NCI-H345 (cell line): ENCODE measurements around the gene TLCD2.
"Not testable (repeated sequence)": the region's sequence is repeated elsewhere in the genome, so short reads cannot be mapped to it uniquely, and the experiment has no call there.

Source experiments
- DNase-seq: peaks from one replicate; lab custom pipeline; 2025; lab: John Stamatoyannopoulos, UW

The TLCD2 gene, protein sequence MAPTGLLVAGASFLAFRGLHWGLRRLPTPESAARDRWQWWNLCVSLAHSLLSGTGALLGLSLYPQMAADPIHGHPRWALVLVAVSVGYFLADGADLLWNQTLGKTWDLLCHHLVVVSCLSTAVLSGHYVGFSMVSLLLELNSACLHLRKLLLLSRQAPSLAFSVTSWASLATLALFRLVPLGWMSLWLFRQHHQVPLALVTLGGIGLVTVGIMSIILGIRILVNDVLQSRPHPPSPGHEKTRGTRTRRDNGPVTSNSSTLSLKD

DNA sequence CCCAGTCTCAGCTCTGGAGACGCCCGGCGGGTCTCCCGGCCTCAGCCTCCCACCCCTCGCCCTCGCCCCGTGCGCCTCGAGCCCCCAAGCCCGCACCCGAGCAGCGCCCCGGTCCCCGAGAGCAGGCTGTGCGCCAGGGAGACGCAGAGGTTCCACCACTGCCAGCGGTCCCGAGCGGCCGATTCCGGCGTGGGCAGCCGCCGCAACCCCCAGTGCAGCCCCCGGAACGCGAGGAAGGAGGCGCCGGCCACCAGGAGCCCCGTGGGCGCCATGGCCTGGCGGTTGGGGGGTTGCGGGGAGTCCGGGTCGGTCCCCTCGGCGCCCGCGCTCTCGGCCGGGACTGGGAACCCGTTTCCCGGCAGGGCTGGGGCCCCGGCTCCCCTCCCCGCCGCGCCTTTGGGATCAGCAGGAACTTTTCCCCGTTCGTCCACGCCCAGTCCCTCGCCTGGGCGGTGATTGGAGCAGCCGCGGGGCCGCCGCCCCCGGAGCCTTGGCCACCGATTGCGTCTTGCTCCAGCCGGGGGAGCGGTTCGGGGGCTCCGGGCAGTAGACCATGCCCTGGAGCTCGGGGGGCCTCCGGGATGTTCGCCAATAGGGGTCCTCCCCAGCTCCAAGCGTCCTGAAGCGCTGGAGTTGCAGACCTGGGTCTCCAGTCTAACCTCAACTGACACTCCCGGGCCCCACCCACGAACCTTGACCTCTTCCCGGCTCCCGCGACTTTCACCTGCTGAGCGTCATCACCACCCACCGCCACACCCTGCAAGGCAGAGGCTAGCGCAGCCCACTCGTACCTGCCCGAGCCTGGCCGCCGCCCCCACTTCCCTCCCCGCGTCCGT is at the start of gene TLCD2:
TSS of gene TLCD2 (minus strand) at position 407 of the 836 bp plus-strand sequence. CDS start at position 272, 135 bp downstream.
- peak; percentile 15 for DNase-seq

DNA sequence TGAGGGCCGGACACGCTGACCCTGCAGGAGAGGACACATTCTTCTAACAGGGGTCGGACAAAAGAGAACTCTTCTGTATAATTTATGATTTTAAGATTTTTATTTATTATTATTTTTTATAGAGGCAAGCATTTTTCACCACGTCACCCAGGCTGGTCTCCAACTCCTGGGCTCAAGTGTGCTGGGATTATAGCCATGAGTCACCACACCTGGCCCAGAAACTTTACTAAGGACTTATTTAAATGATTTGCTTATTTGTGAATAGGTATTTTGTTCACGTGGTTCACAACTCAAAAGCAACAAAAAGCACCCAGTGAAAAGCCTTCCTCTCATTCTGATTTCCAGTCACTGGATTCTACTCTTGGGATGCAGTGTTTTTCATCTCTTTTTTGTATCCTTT is 49.4 kb upstream of the TLCD2 start:
- no peak for DNase-seq

DNA sequence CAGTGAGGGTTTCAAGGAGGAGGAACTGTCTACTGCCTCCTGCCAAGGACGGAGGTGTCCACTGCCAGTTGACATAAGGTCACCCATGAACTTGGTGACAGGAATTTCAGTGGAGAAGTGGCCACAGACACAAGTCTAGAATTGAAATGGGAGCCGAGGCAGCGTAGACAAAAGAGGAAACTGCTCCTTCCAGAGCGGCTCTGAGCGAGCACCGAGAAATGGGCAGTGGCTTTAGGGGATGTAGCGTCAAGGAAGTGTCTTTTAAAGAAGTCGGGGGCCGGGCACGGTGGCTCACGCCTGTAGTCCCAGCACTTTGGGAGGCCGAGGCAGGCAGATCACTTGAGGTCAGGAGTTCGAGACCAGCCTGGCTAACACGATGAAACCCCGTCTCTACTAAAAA is 48.6 kb upstream of the TLCD2 start:
- DNase-seq = no peak

DNA sequence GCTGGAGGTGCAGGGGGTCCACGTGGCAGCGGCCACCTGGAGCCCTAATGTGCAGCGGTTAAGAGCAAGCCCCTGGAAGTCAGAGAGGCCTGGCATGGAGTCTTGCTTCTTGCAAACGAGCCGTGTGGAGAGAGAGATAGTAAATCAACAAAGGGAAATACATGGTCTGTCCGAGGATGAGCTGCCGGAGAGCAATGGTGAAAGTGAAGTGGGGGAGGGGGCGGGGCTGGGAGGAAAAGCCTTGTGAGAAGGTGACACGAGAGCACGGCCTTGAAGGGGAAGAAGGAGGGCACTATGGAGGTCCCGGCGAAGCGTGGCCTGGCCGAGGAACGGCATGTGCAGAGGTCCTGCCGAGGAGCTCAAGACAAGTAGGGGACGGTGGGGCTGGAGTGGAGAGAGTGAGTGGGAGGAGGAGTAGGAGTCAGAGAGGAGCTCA is 45.7 kb upstream of the TLCD2 start:
- no peak for DNase-seq

DNA sequence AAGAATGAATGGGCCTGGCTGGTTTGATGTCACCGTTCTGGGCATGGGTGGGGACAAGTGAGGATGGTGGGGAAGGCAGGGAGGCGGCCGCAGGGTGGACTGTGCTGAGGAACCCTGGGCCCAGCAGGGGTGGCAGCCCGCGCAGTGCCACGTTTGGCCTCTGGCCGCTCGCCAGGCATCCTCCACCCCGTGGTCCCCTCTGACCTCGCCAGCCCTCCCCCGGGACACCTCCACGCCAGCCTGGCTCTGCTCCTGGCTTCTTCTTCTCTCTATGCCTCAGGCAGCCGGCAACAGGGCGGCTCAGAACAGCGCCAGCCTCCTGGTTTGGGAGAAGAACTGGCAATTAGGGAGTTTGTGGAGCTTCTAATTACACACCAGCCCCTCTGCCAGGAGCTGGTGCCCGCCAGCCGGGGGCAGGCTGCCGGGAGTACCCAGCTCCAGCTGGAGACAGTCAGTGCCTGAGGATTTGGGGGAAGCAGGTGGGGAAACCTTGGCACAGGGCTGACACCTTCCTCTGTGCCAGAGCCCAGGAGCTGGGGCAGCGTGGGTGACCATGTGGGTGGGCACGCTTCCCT is 45.2 kb upstream of the TLCD2 start:
- DNase-seq = no peak

DNA sequence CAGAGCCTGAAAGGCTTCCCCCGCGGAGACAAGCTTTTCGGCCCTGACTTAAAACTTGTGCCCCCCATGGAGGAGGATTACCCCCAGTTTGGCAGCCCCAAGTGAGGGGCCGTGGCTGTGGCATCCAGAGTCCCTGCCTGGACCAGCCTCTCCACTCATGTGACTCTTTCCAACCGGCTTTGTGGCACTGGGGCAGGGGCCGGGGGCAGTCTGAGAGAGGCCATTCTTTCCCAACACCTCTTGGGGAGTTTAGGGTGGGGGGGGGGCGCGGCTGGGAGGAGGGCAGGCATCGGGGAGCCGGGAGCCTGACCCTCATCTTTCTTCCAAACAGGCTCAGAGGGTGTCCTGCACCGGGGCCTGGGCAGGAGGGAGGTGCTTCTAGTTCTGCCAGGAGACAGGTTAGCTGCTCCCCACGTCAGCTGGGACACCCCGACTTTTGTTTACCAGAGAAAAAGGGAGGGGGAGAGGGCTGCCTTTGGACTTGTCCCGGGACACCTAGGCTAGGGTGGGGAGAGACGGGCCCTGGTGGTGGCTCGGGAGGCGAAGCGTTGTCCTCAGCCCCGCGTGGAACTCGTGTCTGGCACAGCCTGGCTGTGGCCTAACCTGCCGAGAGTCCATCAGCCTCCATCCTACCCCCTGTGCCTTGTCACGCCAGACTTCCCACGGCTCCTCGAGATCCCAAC is 44.4 kb upstream of the TLCD2 start:
- no peak for DNase-seq

DNA sequence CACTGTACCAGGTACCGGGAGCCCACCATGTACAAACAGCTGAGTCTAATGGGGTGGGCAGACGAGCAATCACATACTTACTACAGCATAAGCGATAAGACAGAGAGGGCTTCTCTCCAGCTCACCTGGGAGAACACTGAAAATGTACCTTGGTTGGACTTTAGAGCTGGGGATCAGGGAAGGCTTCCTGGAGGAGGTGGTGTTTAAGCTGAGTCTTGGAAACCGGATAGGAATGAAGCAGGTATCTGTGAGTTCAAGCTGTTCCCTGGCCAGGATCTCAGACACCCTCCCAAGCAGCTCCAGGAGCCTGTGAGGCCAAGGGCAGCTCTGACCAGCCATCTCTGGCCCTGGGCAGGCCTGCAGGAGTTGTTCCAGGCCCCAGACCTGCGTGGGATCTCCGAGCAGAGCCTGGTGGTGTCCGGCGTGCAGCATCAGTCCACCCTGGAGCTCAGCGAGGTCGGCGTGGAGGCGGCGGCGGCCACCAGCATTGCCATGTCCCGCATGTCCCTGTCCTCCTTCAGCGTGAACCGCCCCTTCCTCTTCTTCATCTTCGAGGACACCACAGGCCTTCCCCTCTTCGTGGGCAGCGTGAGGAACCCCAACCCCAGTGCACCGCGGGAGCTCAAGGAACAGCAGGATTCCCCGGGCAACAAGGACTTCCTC is 43.7 kb upstream of the TLCD2 start:
- no peak for DNase-seq

DNA sequence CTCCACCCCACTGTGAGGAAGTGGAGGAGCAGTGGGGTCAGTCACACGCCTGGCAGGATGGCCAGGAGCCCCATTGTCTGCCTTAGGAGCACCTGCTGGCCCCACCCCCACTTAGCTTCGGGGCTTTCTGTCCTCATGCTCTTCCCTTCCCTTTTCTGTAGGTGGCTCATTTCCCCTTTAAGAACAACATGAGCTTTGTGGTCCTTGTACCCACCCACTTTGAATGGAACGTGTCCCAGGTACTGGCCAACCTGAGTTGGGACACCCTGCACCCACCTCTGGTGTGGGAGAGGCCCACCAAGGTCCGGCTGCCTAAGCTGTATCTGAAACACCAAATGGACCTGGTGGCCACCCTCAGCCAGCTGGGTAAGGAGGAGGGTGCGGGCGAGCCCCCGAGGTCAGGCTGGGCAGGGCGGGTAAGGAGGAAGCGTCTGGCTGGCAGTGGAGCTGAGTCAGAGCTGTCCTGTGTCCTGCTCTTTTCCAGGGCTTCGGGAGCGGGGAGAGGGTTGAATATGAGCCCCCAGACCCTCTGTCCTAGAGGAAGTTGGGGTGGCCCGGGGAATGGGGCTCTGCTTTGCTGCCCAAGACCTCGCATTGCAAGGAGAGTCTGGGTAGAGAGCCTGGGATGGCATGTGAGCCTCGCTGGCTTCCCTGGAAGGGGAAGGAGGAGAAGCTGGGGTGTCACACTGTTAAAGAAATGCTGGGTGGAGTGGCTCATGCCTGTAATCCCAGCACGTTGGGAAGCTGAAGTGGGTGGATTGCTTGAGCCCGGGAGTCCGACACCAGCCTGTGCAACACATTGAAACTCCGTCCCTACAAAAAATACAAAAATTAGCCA is 42.5 kb upstream of the TLCD2 start:
- DNase-seq = no peak

DNA sequence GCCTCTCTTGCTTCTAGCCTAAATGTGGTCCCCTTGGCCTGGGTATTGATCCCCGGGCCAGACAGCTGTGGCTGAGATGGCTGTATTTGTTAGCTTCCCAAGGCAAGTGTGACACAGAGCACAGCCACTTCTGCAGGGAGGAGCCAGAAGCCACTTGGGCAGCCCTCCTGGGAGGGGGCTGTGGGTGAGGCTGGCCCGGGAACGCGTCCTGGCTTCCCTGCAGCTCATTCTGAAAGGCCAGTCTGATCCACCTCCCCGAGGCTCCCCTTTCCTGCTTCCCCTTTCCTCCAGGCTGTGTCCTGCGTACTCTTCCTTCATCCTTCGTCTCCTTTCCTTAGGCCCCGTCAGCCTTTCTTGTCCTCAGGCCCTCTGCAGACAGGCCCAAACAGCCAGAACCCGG is 40.5 kb upstream of the TLCD2 start:
- no peak for DNase-seq

DNA sequence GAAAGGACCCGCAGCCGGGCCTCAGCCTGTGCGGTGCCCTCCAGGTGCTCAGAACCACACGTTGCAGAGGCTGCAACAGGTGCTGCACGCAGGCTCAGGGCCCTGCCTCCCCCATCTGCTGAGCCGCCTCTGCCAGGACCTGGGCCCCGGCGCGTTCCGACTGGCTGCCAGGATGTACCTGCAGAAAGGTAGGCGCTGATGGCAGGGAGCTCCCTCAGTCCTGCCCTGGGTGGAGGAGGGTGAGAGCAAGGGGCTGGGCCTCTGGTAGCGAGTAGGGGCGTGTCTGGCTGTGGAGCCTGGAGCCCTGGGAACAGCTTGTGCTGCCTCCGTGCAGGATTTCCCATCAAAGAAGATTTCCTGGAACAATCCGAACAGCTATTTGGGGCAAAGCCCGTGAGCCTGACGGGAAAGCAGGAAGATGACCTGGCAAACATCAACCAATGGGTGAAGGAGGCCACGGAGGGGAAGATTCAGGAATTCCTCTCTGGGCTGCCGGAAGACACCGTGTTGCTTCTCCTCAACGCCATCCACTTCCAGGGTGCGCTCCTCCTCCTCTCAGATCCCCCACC is 36.9 kb upstream of the TLCD2 start:
- no peak for DNase-seq

DNA sequence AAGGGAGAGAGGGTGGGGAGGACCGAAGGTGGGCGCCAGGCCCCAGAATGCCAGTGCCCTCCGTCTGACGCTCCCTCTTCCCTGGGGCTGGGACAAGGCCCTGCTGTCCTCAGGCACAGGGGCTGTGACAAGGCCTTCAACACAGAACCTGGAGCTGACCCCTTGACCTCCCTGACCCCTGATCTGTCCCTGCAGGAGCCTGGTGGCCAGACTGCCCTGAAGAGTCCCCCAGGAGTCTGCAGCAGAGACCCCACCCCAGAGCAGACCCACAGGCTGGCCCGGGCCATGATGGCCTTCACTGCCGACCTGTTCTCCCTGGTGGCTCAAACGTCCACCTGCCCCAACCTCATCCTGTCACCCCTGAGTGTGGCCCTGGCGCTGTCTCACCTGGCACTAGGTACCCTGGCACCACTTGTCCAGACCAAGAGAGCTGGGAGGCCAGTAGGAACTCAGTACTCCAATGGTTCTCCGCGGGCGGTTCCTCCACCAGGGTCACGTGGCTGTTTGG is 35.4 kb upstream of the TLCD2 start:
- no peak for DNase-seq

DNA sequence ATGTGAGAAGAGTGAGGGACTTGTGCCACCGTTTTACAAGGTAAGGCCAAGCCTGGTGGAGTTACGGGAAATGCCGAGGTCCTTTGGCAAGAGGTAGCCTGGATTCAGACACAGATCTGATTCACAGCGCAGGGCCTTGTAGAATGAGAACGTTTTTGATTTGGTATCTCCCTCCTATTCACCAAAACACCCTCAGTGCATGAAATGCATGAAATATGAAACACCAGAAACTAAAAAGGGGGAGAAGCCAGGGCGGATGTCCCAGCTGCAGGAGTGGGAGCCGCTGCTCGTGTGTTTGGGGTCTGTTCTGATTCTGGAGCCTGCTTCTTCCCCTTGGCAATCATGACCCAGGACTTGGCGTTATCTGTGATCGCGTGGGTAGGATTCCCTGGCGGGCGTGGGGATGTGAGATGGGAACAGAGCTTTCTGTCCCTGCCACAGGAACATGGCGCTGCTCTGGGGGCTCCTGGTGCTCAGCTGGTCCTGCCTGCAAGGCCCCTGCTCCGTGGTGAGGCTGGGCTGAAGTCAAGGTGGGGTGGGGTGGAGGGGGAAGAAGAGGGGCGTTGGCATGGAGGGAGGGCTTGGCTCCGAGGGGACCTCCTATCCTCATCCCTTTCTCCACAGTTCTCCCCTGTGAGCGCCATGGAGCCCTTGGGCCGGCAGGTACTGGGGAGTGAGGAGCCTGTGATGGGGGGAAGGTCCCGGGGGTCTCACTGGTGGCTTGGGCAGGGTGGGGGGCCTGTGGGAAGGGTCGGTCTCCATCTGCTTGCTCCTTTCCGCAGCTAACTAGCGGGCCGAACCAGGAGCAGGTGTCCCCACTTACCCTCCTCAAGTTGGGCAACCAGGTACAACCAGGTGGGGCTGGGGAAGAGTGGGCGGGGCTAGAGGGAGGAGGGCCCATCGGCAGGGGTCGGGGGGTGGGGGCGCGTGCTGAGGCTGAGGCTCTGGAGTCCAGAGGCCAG is 34.7 kb upstream of the TLCD2 start:
- DNase-seq = no peak

DNA sequence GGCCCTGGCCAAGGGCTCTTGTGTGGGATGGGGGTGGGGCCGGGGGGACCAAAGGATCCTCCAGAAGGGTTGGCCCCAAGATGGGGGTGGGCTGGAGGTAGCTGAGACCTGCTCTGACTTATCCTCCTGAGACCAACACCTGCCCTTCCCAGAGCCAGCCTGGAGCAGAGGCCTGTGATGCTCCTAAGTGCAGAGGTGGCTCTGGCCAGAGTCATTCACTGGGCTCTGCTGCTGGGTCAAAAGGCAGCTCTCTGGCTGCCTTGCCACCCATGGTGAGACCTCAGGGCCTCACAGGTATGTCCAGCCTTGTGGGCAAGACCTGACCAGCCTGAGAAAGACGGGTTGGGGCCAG is 32.9 kb upstream of the TLCD2 start:
- no peak for DNase-seq

DNA sequence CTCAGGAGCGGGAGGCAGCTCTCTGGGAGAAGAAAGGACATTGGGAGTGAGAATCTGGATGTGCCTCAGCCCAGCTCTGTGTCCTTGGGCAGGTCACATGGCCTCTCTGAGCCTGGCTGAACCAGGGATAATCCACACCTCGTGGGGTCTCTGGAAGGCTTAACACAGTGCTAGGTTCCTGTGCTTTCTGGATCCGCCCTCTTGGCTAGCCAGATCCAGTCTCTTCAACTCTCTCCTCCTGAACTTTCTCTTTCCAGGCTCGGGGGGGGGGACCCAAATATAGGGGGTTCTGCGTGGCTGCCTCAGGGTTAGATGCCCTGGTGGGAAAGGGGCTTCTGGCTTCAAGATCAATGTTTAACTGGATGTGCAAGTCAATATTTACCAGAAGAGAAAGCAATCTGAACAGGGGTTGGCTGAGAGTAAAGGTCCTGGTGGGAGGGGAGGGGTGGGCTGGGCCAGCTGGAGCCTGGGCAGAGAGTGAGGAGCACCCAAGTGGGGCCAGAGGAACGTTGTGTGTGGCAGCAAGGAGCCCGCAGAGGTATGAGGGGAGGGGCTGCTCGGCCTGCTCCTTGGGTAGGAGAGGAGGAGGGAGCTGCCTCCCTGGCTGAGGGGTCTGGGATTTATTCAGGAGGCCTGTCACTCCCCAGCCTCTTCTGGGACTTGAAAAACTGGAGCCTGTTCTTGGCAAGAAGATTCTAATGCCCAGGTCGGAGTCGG is 32.4 kb upstream of the TLCD2 start, which contains the start of gene SERPINF2:
TSS of gene SERPINF2 (plus strand) at position 501 of the 717 bp plus-strand sequence. CDS start 2,125 bp downstream, outside the sequence.
- DNase-seq = no peak

DNA sequence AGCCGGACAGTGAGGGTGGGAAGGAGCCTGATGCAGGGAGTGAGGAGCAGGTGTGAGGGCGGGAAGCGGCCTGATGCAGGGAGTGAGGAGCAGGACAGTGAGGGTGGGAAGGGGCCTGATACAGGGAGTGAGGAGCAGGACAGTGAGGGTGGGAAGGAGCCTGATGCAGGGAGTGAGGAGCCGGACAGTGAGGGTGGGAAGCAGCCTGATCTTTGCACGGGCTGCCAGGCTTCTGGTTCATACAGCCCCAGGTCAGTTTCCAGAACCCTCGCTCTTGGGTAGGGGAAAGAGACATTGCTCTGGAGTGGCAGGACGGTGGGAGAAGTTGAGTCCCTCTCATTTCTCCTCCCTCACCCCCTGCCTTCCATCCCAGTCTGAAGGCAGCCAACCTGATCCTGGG is 31.7 kb upstream of the TLCD2 start:
- DNase-seq = not testable (repeated sequence)

DNA sequence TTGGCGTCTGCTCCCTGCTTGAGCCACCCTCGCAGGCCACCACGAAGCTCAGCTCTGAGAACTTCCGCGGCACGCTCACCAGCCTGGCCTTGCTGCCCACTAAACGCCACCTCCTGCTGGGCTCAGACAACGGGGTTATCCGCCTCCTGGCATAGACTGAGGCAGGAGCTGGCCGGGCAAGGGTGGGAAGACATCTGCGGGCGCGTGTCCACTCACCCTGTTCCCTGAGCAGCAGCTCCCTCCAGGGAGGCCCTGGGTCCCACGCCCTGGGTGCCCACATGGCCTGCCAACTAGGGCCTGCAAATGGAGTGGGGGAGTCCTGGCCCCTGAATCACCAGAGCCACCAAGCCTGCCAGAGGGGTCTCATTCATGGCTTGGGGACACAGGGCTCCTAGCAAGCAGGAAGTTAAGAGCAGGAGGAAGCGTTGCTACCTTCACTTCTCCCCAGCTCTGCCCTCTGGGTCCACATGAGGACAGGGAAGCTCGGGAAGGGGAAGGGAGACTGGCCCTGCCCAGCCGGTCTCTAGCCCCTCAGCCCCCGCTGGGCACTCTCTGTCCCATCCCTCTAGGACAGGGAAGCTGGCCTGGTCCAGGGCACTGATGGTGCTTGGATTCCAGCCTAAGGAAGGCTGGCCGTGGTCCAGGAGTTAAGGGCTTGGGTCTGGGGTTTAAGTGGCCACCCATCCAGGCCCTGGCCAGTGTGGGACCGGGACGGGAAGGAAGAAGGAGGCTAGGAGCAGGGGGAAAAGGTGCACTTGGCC is 27.5 kb upstream of the TLCD2 start:
- DNase-seq = no peak

DNA sequence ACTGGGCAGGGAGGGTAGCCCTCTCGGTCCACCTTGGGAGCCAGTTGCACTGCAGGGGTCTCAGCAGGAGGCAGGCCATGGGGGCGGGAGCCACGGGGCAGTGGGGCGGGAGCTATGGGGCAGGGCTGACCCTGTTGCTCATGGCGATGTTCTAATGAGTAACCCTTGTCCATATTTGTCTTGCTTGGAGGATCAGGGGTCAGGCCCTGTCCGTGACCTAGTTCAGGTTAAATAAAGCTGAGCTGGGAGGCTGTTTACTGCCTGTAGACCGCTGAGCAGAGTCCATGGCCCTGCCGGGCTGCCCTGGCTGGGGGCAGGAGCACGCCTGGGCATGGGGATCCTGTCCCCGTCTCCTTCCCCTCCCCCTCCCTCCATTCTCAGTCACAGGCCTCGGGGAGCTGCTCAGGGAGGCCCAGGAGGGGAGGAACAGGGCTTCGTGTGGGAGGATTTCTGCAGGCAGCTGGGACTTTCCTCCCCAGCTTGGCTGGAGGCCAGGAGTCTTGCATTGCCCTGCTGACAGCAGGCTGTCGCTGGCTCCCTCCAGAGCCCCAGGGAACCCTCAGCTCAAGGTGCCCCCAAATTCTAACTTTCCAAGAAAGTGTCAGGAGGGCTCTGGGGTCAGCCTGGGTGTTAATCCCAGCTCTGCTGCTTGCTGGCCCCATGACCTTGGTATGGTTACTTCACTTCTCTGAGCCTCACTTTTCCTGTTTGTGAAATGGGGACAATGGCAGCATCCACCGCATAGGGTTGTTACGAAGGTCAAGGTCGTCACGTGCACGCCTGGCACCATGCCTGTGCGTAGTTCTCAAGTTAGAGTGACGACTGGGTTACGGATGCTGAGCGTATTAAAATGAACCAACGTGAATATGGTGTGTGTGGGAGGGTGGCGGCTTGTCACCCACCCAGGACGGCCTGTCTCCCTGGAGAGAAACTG is 26.4 kb upstream of the TLCD2 start:
- no peak for DNase-seq
